ENCODE results near the gene ARHGEF19. TPM values are rescaled to one million over a fixed set of nuclear protein-coding genes. Genes with fewer than 3 reads are reported as not detected.
A peak's percentile ranks its signal among the peaks of the same experiment; 100 is the strongest.

Gene ARHGEF19
- total and polyA plus RNA-seq, 9 of the 15 experiments (the other 6 are each of a cell fraction or from before 2014, with no cell fraction given) = 0.73 to 21.0 (median 5.2) TPM

DNA sequence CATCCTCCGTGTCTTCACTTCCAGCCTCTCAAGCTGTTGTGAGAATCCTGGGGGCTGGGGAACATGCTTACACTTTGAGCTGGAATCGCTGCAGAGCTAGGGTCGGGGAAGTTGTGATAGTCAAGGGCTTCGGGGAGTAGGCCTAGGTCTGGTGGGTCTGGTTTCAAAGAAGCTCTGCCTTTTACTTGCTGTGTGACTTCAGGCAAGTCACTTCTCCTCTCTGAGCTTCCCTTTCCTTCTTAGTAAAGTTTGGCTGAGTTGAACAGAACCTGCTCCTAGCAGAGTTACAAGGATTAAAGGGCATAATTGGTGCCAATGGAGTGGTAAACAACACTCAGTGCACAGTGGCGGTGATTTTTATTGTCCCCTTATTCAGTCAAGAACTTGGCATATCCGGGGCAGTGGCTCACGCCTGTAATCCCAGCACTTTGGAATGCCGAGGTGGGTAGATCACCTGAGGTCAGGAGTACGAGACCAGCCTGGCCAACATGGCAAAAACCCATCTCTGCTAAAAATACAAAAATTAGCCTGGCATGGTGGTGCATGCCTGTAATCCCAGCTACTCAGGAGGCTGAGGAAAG lies 25.7 kb downstream of the ARHGEF19 start:
- Histone ChIP-seq H3K27me3 (ENCODE audit: control insufficient read depth in 2 of 2, insufficient read depth in 2 of 2, low read length in 2 of 2) (no peaks in the 10 kb centered on the region), H3K9ac (ENCODE audit: insufficient read depth in 1 of 2, low read depth in 2 of 2, low read length in 2 of 2) (no peak overlapping the region), H3K4me1 (replicated peaks in 1 of 2; ENCODE audit: control insufficient read depth in 2 of 2, insufficient read depth in 2 of 2, low read length in 2 of 2) (peaks cover 6 to 32% of the 10 kb centered on the region in 2 experiments; a peak in 4 of 5 replicates), H3K9me1 (ENCODE audit: control insufficient read depth, insufficient read depth, low read length) (no peaks in the 10 kb centered on the region), H3K4me2 (ENCODE audit: insufficient read depth, low read length) (no peak overlapping the region), H3K36me3 (ENCODE audit: control insufficient read depth, insufficient read depth, low read length) (no peaks in the 10 kb centered on the region), H2AFZ (ENCODE audit: low read depth, low read length) (no peak overlapping the region), H3K27ac (ENCODE audit: extremely low read depth, low read depth, low read length) (no peak overlapping the region), H3K9me3 (replicated peaks; ENCODE audit: control insufficient read depth, insufficient read depth, low read depth, low read length) (no peaks in the 10 kb centered on the region), H4K20me1 (replicated peaks; ENCODE audit: control insufficient read depth, insufficient read depth, low read length) (no peaks in the 10 kb centered on the region), H3K79me2 (ENCODE audit: control insufficient read depth, insufficient read depth, low read length) (no peaks in the 10 kb centered on the region), H3K4me3 (no peak overlapping the region)
- FAIRE-seq = no peak
- CTCF ChIA-PET (ENCODE audit: low intra/inter-chr PET ratio) = interaction anchor here (0.6 to 7.5 kb wide), 5 partner anchors 58 to 177 kb away, joined by 3 to 208 read pairs (median 10); partner anchors contain the start of gene FAM131C
- BruUV-seq (replicated peaks) = no TSS peak
- 59% methylated on average over 9 of the region's 9 CpGs for WGBS (ENCODE audit: insufficient coverage, low coverage, missing lambda C conversion rate)
- intact Hi-C loops (cut with micrococcal nuclease) = loop anchor here (1.0 to 2.0 kb wide), 3 partner anchors 104 to 178 kb away; no protein-coding TSS in a partner anchor
- no peak for DNase-seq (ENCODE audit: extremely low read depth in 1 of 4, low spot score in 3 of 4)
- ATAC-seq = no peak
- POLR2A ChIA-PET = interaction anchor here (0.6 to 1.1 kb wide), 4 partner anchors 15 to 108 kb away, joined by 3 to 5 read pairs (median 4); no protein-coding TSS in a partner anchor
- in situ Hi-C loops (cut with MboI) = loop anchor here (5.0 kb wide), 1 partner anchor 104 kb away; no protein-coding TSS in a partner anchor
- TF ChIP-seq PATZ1 (CRISPR knock-in tag; IDR thresholded peaks at IDR 0.05; ENCODE audit: borderline replicate concordance) (no peak), ZNF696 (CRISPR knock-in tag; conservative IDR thresholded peaks at IDR 0.05) (no peak), ZNF282 (CRISPR knock-in tag; IDR thresholded peaks at IDR 0.05) (no peak), BCOR (IDR thresholded peaks at IDR 0.05) (peak; percentile 65), MEF2D (tag; conservative IDR thresholded peaks at IDR 0.05; ENCODE audit: low read depth) (no peak), TGIF2 (CRISPR knock-in tag; IDR thresholded peaks at IDR 0.05) (no peak), ZNF695 (CRISPR knock-in tag; IDR thresholded peaks at IDR 0.05) (no peak), HMGXB4 (CRISPR knock-in tag; IDR thresholded peaks at IDR 0.05) (no peak), RBM25 (IDR thresholded peaks at IDR 0.05; ENCODE audit: low read depth, low read length, severe bottlenecking) (peak; percentile 30), PBX2 (CRISPR knock-in tag; IDR thresholded peaks at IDR 0.05; ENCODE audit: low read depth) (no peak), PBX2 (tag; conservative IDR thresholded peaks at IDR 0.05; ENCODE audit: low read depth) (no peak), ZBTB17 (CRISPR knock-in tag; IDR thresholded peaks at IDR 0.05) (no peak), ZFP36 (IDR thresholded peaks at IDR 0.05; ENCODE audit: low read depth, low read length, partially characterized antibody) (peak; percentile 60), GTF2B (IDR thresholded peaks at IDR 0.05; ENCODE audit: extremely low read depth, insufficient read length) (no peak), CTBP1 (IDR thresholded peaks at IDR 0.05; ENCODE audit: borderline replicate concordance) (no peak), HIVEP1 (CRISPR knock-in tag; IDR thresholded peaks at IDR 0.05) (no peak)

All from K562 (cell line).